Body of pancreas (tissue), 4 donors: ENCODE results near the gene BMP7. TPM values are rescaled to one million over a fixed set of nuclear protein-coding genes. Genes with fewer than 3 reads are reported as not detected.

Experiments
- ATAC-seq: fragments of 150-250 bp; one replicate; pipeline ENCODE4 v1.9.1; 2016
- DNase-seq, 4 donors: peaks; one replicate each; pipeline ENCODE4 v3.0.0-alpha.2; 2019
- H3K27ac ChIP-seq, 4 donors: fragments of 200-600 bp; sonication (generic); 1 replicate in 3 of 4; 2 replicates in 1 of 4; pipeline versions ENCODE4 v1.5.1 to v1.6.1; 2016 to 2019; ENCODE audit warnings: mild to moderate bottlenecking in 1 of 4, mixed read lengths in 1 of 4, moderate library complexity in 1 of 4
- H3K27me3 ChIP-seq, 2 donors: fragments of 200-600 bp; sonication (generic); one replicate each; pipeline ENCODE4 v1.6.0; 2016; ENCODE audit warnings: mild to moderate bottlenecking in 1 of 2
- H3K36me3 ChIP-seq, 2 donors: fragments of 200-600 bp; sonication (generic); replicated peaks in 1 of 2; 2 replicates each; pipeline ENCODE4 v1.5.1; 2016; ENCODE audit warnings: low read depth in 2 of 2; ENCODE audit not compliant: insufficient read depth in 1 of 2
- H3K4me1 ChIP-seq: fragments of 200-600 bp; sonication (generic); one replicate; pipeline ENCODE4 v1.6.0; 2016
- H3K4me3 ChIP-seq, 2 donors: fragments of 200-600 bp; sonication (generic); 1 replicate in 1 of 2; 2 replicates in 1 of 2; pipeline ENCODE4 v1.5.1; 2016 to 2019
- H3K9me3 ChIP-seq, 3 donors: fragments of 200-600 bp; sonication (generic); 1 replicate in 2 of 3; 2 replicates in 1 of 3; pipeline ENCODE4 v1.5.1; 2016
- CTCF ChIP-seq, 7 experiments: fragments of 450-650 bp in 4 of 7; fragments of 200-600 bp in 3 of 7; sonication (generic) in 3 of 7; IDR thresholded peaks; one replicate each; pipeline ENCODE4 v1.5.1; 2016 to 2019; ENCODE audit warnings: antibody characterized with exemption in 7 of 7
- POLR2A ChIP-seq, 3 donors: fragments of 450-650 bp; IDR thresholded peaks; one replicate each; pipeline ENCODE4 v1.6.1; 2016; ENCODE audit warnings: antibody characterized with exemption in 3 of 3, mild to moderate bottlenecking in 2 of 3
- WGBS, 2 donors: methylation state at CpG; one replicate each; pipeline ENCODE4 v1.1.5; 2017; 5-methylcytosine and 5-hydroxymethylcytosine counted together
- intact Hi-C: fragments of 100-400 bp; cut with DNase I; formaldehyde crosslinking; loops from one replicate; pipeline ENCODE4 v1.15.1; 2023
- total RNA-seq, 2 donors: library from RNA; depleted of rRNA; stranded (reverse); fragments of >200 nt; gene quantifications; one replicate each; pipeline ENCODE4 v1.1.0, GENCODE V29; 2016

Gene BMP7
- total RNA-seq, 2 donors from 2014 or later, result 4.2 TPM; not detected in 1

GRCh38 chr20:57163041-57163440, 103.4 kb downstream of the BMP7 start:
- H3K4me1 ChIP-seq, result no peaks in the 10 kb centered on the region
- no peak for TF ChIP-seq POLR2A (IDR thresholded peaks at IDR 0.05)
- no peak for TF ChIP-seq CTCF (IDR thresholded peaks at IDR 0.05)
- no peak overlapping the region for H3K27ac ChIP-seq
- H3K9me3 ChIP-seq, result no peaks in the 10 kb centered on the region
- no peak overlapping the region for H3K4me3 ChIP-seq
- no peaks in the 10 kb centered on the region for H3K36me3 ChIP-seq
- ATAC-seq (no peak), DNase-seq (no peak)
- H3K27me3 ChIP-seq, result no peaks in the 10 kb centered on the region
- intact Hi-C loops, result no loop called here
- WGBS, 2 donors, result 65 to 75% methylated on average over 2 of the region's 2 CpGs

GRCh38 chr20:57162362-57162652, 104.1 kb downstream of the BMP7 start:
- Histone ChIP-seq H3K4me3 (no peak overlapping the region), H3K9me3 (no peaks in the 10 kb centered on the region), H3K36me3 (no peaks in the 10 kb centered on the region), H3K4me1 (no peaks in the 10 kb centered on the region), H3K27me3 (no peaks in the 10 kb centered on the region), H3K27ac (no peak overlapping the region)
- TF ChIP-seq POLR2A (IDR thresholded peaks at IDR 0.05) (no peak), CTCF (IDR thresholded peaks at IDR 0.05) (no peak)
- DNase-seq (no peak), ATAC-seq (no peak)
- 61% methylated on average over 5 of the region's 5 CpGs; no CpG with 5 or more reads in 1 of the 2 donors for WGBS, 2 donors
- intact Hi-C loops, result no loop called here

- 70 to 76% methylated on average over 25 of the region's 25 CpGs for WGBS, 2 donors
- H3K9me3 ChIP-seq, result no peaks in the 10 kb centered on the region
- DNase-seq (no peak), ATAC-seq (no peak)
- H3K36me3 ChIP-seq, result no peaks in the 10 kb centered on the region
- intact Hi-C loops, result no loop called here
- H3K4me3 ChIP-seq, result no peak overlapping the region
- no peaks in the 10 kb centered on the region for H3K4me1 ChIP-seq
- TF ChIP-seq CTCF (IDR thresholded peaks at IDR 0.05) (no peak), POLR2A (IDR thresholded peaks at IDR 0.05) (no peak)
- no peaks in the 10 kb centered on the region for H3K27me3 ChIP-seq
- H3K27ac ChIP-seq, result no peak overlapping the region
Observed at GRCh38 chr20:57161478-57162361, 104.7 kb downstream of the BMP7 start.

- H3K4me1 ChIP-seq, result no peaks in the 10 kb centered on the region
- DNase-seq (no peak), ATAC-seq (no peak)
- H3K4me3 ChIP-seq, result no peak overlapping the region
- no peak overlapping the region for H3K27ac ChIP-seq
- TF ChIP-seq POLR2A (IDR thresholded peaks at IDR 0.05), result no peak
- no peak for TF ChIP-seq CTCF (IDR thresholded peaks at IDR 0.05)
- WGBS, 2 donors, result 77 to 78% methylated on average over 8 of the region's 8 CpGs
- intact Hi-C loops, result no loop called here
- no peaks in the 10 kb centered on the region for H3K36me3 ChIP-seq
- no peaks in the 10 kb centered on the region for H3K9me3 ChIP-seq
- H3K27me3 ChIP-seq, result no peaks in the 10 kb centered on the region
Observed at GRCh38 chr20:57160985-57161384, 105.5 kb downstream of the BMP7 start.
